Pancreas (tissue), 10 donors: ENCODE measurements around the gene GBA2. TPM values are rescaled to one million over a fixed set of nuclear protein-coding genes. Genes with fewer than 3 reads are reported as not detected.

ENCODE experiments used
- ATAC-seq, 4 donors: fragments of 200-7000 bp; cut with Tn5 transposase; one replicate each; pipeline versions ENCODE4 v1.8.0 to v1.9.1; 2020; ENCODE audit warnings: mild to moderate bottlenecking in 4 of 4, moderate library complexity in 4 of 4
- DNase-seq, 6 donors: peaks; one replicate each; pipeline ENCODE4 v3.0.0-alpha.2; 2020
- FAIRE-seq: peaks from 2 replicates; lab custom pipeline; 2012; peaks lifted over from hg19 to GRCh38; lab: Jason Lieb, UNC
- H3K27ac ChIP-seq, 4 donors: fragments of 200-600 bp; sonication (generic); 1 replicate in 3 of 4; 2 replicates in 1 of 4; pipeline versions ENCODE4 v1.5.0 to v1.8.0; 2020
- H3K27me3 ChIP-seq, 4 donors: fragments of 200-600 bp; one replicate each; pipeline ENCODE4 v1.8.0; 2021
- H3K36me3 ChIP-seq, 3 donors: fragments of 200-600 bp; sonication (generic) in 1 of 3; one replicate each; pipeline versions ENCODE4 v1.5.0 to v1.8.0; 2020 to 2021
- H3K4me1 ChIP-seq, 3 donors: fragments of 200-600 bp; one replicate each; pipeline ENCODE4 v1.8.0; 2021
- H3K4me3 ChIP-seq, 4 donors: fragments of 200-600 bp; sonication (generic) in 2 of 4; one replicate each; pipeline versions ENCODE4 v1.5.0 to v1.8.0; 2020 to 2021
- H3K9me3 ChIP-seq, 4 donors: fragments of 200-600 bp; one replicate each; pipeline ENCODE4 v1.8.0; 2021
- WGBS, 2 donors: extraction: QIAGEN DNeasy Blood & Tissue Kit; methylation state at CpG; one replicate each; pipeline ENCODE4 v1.1.7; 2013; 5-methylcytosine and 5-hydroxymethylcytosine counted together
- intact Hi-C, 3 donors: fragments of 100-400 bp; cut with DNase I; formaldehyde crosslinking; loops; one replicate each; pipeline versions ENCODE4 v1.11.1 to v1.14.2; 2022
- polyA plus RNA-seq, 2 donors: library from polyadenylated mRNA; stranded (reverse); fragments of 200-250 nt; gene quantifications; one replicate each; pipeline ENCODE4 v1.2.3, GENCODE V29; 2013
- total RNA-seq, 6 donors: library from RNA; stranded (reverse); fragmentation: NEBNext Ultra II Directional in 4 of 6; extraction: Animal tissue kit (Norgen Biotek cat#: 25700) in 4 of 6; gene quantifications; one replicate each; pipeline versions ENCODE4 v1.2.1 to v1.2.4, GENCODE V29; 2021 to 2023
- TF ChIP-seq, protein P1 (sequence below), 4 donors: fragments of 200-600 bp; sonication (generic) in 3 of 4; IDR thresholded peaks; one replicate each; pipeline versions ENCODE4 v1.5.0 to v1.8.0; 2021; ENCODE audit warnings: antibody characterized with exemption in 4 of 4
- donor health status: healthy with polysubstance abuse.
- donor health status: DM: no; HTN: no; CAD: no; lungs with moderate emphysema.
- donor health status: DM: no; HTN: no; CAD: no.
- donor health status: control.
- donor health status: control.
- donor health status: Bipolar disorder and iron deficiency.
- donor health status: DM: yes; HTN: yes; CAD: no.
- donor health status: DM: no; HTN: no; CAD: no.
- donor health status: DM: no; HTN: no; CAD: no.
- donor health status: DM: yes; HTN: yes; CAD: no.

GBA2 gene
- total and polyA plus RNA-seq, 8 donors: 22.0 to 91.3 (median 34.4) TPM

- Histone ChIP-seq H3K27me3 (no peaks in the 10 kb centered on the region), H3K9me3 (no peaks in the 10 kb centered on the region), H3K36me3 (peaks cover 0 to 35% (median 10%) of the 10 kb centered on the region in 3 donors), H3K27ac (peak overlapping the region in 1 of 4 donors; percentile 29), H3K4me1 (peaks cover 8 to 20% (median 15%) of the 10 kb centered on the region in 3 donors), H3K4me3 (peak overlapping the region in 2 of 4 donors; percentile 68 to 89)
- no peak for FAIRE-seq
- intact Hi-C loops: no loop called here
- TF ChIP-seq, protein P1, sequence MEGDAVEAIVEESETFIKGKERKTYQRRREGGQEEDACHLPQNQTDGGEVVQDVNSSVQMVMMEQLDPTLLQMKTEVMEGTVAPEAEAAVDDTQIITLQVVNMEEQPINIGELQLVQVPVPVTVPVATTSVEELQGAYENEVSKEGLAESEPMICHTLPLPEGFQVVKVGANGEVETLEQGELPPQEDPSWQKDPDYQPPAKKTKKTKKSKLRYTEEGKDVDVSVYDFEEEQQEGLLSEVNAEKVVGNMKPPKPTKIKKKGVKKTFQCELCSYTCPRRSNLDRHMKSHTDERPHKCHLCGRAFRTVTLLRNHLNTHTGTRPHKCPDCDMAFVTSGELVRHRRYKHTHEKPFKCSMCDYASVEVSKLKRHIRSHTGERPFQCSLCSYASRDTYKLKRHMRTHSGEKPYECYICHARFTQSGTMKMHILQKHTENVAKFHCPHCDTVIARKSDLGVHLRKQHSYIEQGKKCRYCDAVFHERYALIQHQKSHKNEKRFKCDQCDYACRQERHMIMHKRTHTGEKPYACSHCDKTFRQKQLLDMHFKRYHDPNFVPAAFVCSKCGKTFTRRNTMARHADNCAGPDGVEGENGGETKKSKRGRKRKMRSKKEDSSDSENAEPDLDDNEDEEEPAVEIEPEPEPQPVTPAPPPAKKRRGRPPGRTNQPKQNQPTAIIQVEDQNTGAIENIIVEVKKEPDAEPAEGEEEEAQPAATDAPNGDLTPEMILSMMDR (IDR thresholded peaks at IDR 0.05): no peak
- no peak for ATAC-seq
- DNase-seq: no peak
- WGBS, 2 donors: 4 to 15% methylated on average over 3 of the region's 3 CpGs
Measured at GRCh38 chr9:35746583-35746982, 2.4 kb downstream of the GBA2 start.

DNA sequence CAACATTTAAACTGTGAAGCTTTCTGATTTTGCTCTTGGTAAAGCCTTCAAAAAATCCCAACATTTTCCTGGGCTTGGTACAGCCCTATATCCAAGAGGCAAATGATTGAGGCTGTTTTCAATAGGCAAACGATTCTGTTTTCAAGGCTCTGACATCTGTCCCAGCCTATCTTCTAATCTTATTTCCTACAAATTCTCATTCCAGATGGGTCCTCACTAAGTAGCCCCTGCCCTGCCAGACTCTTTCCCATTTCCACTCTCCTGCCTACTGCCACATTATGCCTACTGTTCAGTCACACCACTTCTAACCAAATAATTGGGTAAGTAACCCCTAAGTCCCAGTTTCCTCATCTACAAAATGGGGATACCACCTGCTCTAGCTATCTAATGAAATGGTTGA lies 3.5 kb downstream of the GBA2 start:
- H3K36me3 ChIP-seq: peaks cover 0 to 31% (median 10%) of the 10 kb centered on the region in 3 donors
- no peaks in the 10 kb centered on the region for H3K27me3 ChIP-seq
- H3K4me1 ChIP-seq: peaks cover 8 to 20% (median 15%) of the 10 kb centered on the region in 3 donors
- peak overlapping the region in 1 of 4 donors; percentile 68 for H3K4me3 ChIP-seq
- 13 to 20% methylated on average over 1 of the region's 1 CpG for WGBS, 2 donors
- H3K27ac ChIP-seq: no peak overlapping the region
- no peak for DNase-seq
- no peaks in the 10 kb centered on the region for H3K9me3 ChIP-seq
- FAIRE-seq: no peak
- ATAC-seq: no peak
- TF ChIP-seq, protein P1 (IDR thresholded peaks at IDR 0.05): no peak
- intact Hi-C loops: no loop called here

DNA sequence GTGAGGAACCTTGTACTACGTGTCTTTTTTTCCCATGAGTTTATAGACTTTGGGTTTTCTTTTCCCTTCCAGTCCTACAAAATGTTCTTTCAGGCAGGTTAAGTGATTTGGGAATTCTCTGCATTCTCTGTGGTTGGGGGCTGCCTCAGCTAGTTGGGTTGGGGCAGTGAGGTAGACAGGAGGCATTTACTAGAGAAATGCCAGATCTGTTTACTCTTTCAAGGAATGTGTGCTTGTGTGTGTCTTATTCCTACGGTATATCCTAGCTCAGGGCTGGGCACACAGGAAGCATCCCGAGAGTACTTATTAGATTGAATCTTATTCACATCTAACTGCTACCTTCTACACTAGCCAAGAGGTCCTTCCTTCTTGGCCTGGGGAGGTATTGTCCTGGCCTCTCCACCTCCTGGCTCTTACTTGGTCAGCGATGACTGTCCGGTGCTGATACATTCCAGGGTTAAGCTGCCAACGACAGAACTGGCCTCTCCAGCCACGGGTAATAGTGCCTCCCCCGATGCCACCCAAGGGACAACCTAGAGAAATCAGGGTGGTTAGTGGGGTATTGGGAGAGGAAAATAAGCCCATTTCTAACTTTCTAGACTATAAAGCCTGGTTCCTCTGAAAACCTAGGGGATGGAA lies 5.0 kb downstream of the GBA2 start:
- ATAC-seq: no peak
- 77 to 80% methylated on average over 8 of the region's 8 CpGs for WGBS, 2 donors

GRCh38 chr9:35743452-35743851 lies 5.6 kb downstream of the GBA2 start:
- Histone ChIP-seq H3K9me3 (no peaks in the 10 kb centered on the region), H3K36me3 (peaks cover 0 to 46% (median 26%) of the 10 kb centered on the region in 3 donors), H3K27me3 (no peaks in the 10 kb centered on the region), H3K4me1 (peaks cover 8 to 17% (median 10%) of the 10 kb centered on the region in 3 donors), H3K27ac (no peak overlapping the region), H3K4me3 (no peak overlapping the region)
- no peak for DNase-seq
- TF ChIP-seq, protein P1 (IDR thresholded peaks at IDR 0.05): no peak
- ATAC-seq: no peak
- intact Hi-C loops: no loop called here
- FAIRE-seq: no peak
- WGBS, 2 donors: 65 to 70% methylated on average over 2 of the region's 2 CpGs

More for the DNA sequence above, 5.0 kb downstream of the GBA2 start:
- Histone ChIP-seq H3K36me3 (peaks cover 0 to 41% (median 21%) of the 10 kb centered on the region in 3 donors), H3K27me3 (no peaks in the 10 kb centered on the region), H3K27ac (no peak overlapping the region), H3K9me3 (no peaks in the 10 kb centered on the region), H3K4me3 (no peak overlapping the region), H3K4me1 (peaks cover 8 to 17% (median 10%) of the 10 kb centered on the region in 3 donors)
- intact Hi-C loops: no loop called here
- FAIRE-seq (no peak), DNase-seq (no peak)
- TF ChIP-seq, protein P1 (IDR thresholded peaks at IDR 0.05): no peak

- FAIRE-seq: no peak
- Histone ChIP-seq H3K36me3 (peaks cover 0 to 63% (median 40%) of the 10 kb centered on the region in 3 donors), H3K27ac (no peak overlapping the region), H3K9me3 (no peaks in the 10 kb centered on the region), H3K27me3 (no peaks in the 10 kb centered on the region), H3K4me3 (no peak overlapping the region), H3K4me1 (peaks cover 8 to 17% (median 10%) of the 10 kb centered on the region in 3 donors)
- intact Hi-C loops: no loop called here
- TF ChIP-seq, protein P1 (IDR thresholded peaks at IDR 0.05): no peak
- no peak for ATAC-seq
- no peak for DNase-seq
- WGBS, 2 donors: 88 to 90% methylated on average over 7 of the region's 7 CpGs
Measured at GRCh38 chr9:35741740-35742139, 7.3 kb downstream of the GBA2 start.
